Measurements from ENCODE around the gene FSTL1.
"Not testable (repeated sequence)": the region's sequence is repeated elsewhere in the genome, so short reads cannot be mapped to it uniquely, and the experiment has no call there.

The FSTL1 gene

GRCh38 chr3:120399372-120399771 lies 51.4 kb downstream of the FSTL1 start:
- H3K4me3 ChIP-seq (ENCODE audit: low read depth, low read length) = no peak overlapping the region
- DNase-seq (ENCODE audit: low read depth) = peak; percentile 31
- TF ChIP-seq, protein P1, sequence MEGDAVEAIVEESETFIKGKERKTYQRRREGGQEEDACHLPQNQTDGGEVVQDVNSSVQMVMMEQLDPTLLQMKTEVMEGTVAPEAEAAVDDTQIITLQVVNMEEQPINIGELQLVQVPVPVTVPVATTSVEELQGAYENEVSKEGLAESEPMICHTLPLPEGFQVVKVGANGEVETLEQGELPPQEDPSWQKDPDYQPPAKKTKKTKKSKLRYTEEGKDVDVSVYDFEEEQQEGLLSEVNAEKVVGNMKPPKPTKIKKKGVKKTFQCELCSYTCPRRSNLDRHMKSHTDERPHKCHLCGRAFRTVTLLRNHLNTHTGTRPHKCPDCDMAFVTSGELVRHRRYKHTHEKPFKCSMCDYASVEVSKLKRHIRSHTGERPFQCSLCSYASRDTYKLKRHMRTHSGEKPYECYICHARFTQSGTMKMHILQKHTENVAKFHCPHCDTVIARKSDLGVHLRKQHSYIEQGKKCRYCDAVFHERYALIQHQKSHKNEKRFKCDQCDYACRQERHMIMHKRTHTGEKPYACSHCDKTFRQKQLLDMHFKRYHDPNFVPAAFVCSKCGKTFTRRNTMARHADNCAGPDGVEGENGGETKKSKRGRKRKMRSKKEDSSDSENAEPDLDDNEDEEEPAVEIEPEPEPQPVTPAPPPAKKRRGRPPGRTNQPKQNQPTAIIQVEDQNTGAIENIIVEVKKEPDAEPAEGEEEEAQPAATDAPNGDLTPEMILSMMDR (IDR thresholded peaks at IDR 0.05; ENCODE audit: low read depth, low read length, missing control alignments) = no peak

DNA sequence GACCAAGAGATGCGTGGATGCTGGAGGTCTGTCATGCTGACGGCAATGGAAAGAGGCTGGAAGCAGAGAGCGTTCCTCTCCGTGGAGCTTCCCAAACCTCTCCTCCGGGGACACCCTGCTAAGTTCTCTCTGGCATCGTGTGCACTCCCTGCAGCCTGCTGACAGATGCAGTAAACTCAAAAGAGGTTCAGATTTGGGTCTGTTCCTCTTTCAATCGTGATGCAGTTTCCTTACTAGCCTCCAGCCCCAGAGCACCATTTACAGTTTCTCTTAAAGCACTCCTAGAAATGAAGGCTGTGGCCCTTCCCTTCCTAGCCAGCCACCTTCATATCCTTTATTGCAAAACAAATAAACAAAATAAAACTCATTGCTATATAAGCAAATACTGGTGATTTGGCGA lies 54.3 kb downstream of the FSTL1 start:
- H3K4me3 ChIP-seq (ENCODE audit: low read depth, low read length) = no peak overlapping the region
- TF ChIP-seq, protein P1 (IDR thresholded peaks at IDR 0.05; ENCODE audit: low read depth, low read length, missing control alignments) = no peak
- DNase-seq (ENCODE audit: low read depth) = no peak

DNA sequence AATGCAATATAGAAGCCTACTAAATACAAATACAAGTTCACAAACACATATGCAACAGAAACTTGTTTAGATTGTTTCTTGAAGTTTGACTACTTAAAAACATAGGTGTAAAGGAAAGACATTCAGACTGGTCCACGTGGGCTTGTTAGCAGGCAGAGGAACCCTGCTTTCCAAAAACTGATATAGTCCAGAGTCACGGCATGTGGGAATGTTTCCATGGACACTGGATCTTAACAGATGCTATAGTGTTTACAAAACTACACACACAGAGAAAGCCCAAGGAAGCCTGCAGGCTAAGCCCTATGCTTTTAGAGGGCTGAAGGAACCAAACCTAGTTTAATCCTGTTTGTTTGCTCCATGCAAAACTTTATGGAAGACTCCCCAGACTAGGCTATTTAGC lies 56.4 kb downstream of the FSTL1 start:
- TF ChIP-seq, protein P1 (IDR thresholded peaks at IDR 0.05; ENCODE audit: low read depth, low read length, missing control alignments) = no peak
- DNase-seq (ENCODE audit: low read depth) = no peak
- no peak overlapping the region for H3K4me3 ChIP-seq (ENCODE audit: low read depth, low read length)

- TF ChIP-seq, protein P1 (IDR thresholded peaks at IDR 0.05; ENCODE audit: low read depth, low read length, missing control alignments) = no peak
- DNase-seq (ENCODE audit: low read depth) = no peak
- no peak overlapping the region for H3K4me3 ChIP-seq (ENCODE audit: low read depth, low read length)
These were observed 57.0 kb downstream of the FSTL1 start for GRCh38 chr3:120393761-120394160.

DNA sequence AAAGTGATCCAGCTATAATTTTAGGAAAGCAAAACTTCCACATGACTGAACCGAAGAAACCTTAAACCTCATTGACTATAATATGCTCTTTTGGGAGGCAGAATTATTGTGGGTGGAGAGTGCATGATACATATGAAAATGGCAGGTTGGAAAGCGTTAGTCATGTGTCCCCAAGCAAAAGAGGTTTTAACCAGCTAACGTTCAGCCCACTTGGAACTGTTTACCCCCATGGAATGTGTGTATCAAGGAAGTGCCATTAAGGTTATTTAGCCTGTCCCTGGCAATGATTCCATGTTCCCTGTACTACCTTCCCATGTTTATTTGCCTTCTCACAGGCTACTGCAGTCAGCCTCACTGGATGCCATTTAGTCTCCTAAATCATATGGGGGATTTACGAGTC lies 57.5 kb downstream of the FSTL1 start:
- TF ChIP-seq, protein P1 (IDR thresholded peaks at IDR 0.05; ENCODE audit: low read depth, low read length, missing control alignments) = no peak
- no peak overlapping the region for H3K4me3 ChIP-seq (ENCODE audit: low read depth, low read length)
- DNase-seq (ENCODE audit: low read depth) = no peak

DNA sequence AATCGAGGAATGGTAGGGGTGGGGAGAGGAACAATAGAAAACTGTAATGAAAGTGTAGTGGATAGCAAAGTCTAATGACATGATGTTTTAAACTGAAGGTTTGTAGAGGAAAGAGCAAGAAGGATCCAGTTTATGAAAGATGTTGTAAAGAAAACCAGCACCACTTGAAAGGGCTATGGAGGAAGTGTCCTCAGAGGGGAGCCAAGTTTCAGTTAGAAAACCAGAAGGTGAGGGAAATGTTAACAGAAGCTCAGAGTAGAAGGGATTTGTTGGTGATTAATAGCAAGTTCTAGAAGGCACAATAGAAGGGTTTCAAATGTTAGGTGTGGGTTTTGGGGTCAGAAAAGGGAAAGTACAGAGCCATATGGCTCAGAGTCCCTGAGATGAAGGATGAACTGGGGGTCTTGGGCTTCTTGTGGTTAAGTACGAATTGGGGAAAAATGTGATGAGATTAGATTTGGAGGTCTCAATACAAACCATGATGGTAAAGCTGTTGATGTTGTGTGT lies 67.8 kb downstream of the FSTL1 start:
- DNase-seq (ENCODE audit: low read depth) = no peak
- H3K4me3 ChIP-seq (ENCODE audit: low read depth, low read length) = no peak overlapping the region
- TF ChIP-seq, protein P1 (IDR thresholded peaks at IDR 0.05; ENCODE audit: low read depth, low read length, missing control alignments) = no peak

DNA sequence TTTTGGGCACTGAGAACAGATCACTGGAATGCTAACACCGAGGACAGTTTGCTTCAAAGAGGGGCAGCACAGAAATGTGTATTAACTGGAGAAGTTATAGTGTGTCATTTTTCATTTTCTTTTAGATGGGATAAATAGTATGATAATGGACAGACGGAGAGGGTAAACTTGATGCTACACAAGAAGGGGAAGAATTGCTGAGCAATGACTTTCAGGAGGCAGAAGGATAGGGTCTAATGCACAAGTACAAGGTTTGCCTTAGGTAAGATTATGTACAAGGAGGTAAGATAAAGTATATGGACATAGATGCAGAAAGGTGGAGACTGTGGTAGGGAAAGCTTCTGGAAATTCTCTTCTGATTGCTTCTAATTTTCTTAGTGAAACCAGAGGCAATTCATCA lies 69.3 kb downstream of the FSTL1 start:
- no peak overlapping the region for H3K4me3 ChIP-seq (ENCODE audit: low read depth, low read length)
- no peak for DNase-seq (ENCODE audit: low read depth)
- TF ChIP-seq, protein P1 (IDR thresholded peaks at IDR 0.05; ENCODE audit: low read depth, low read length, missing control alignments) = no peak

GRCh38 chr3:120377948-120378347 lies 72.8 kb downstream of the FSTL1 start:
- DNase-seq (ENCODE audit: low read depth); H3K4me3 ChIP-seq (ENCODE audit: low read depth, low read length): not testable (repeated sequence)

All from GM12864 (cell line).